AG09319 (cell line): ENCODE measurements around the gene SLFNL1.

Experiments used
- DNase-seq: peaks from one replicate; pipeline ENCODE4 v3.0.0-alpha.2; 2010; ENCODE audit warnings: low read depth; ENCODE audit errors: extremely low read depth
- CTCF ChIP-seq: IDR thresholded peaks from 2 replicates; pipeline ENCODE4 v1.5.1; 2011; ENCODE audit warnings: low read depth, mild to moderate bottlenecking, inconsistent platforms, low read length, moderate library complexity

The SLFNL1 gene

GRCh38 chr1:40973912-40974311, 47.6 kb downstream of the SLFNL1 start:
- DNase-seq: no peak
- no peak for TF ChIP-seq CTCF

- TF ChIP-seq CTCF: no peak
- DNase-seq: no peak
These were observed 49.6 kb downstream of the SLFNL1 start for GRCh38 chr1:40971966-40972365.

GRCh38 chr1:40969445-40969844, 52.1 kb downstream of the SLFNL1 start:
- no peak for TF ChIP-seq CTCF
- DNase-seq: no peak

GRCh38 chr1:40966417-40966816, 55.1 kb downstream of the SLFNL1 start:
- DNase-seq: no peak
- TF ChIP-seq CTCF: no peak
